Endometrial microvascular endothelial cells (primary cell): ENCODE measurements around the gene ICAM2. TPM values are rescaled to one million over a fixed set of nuclear protein-coding genes. Genes with fewer than 3 reads are reported as not detected.

Experiments
- in situ Hi-C: cut with HindIII; loops from 2 replicates; pipeline ENCODE4 v1.10.0; 2017; ENCODE audit warnings: low sequenced_read_pairs, low pct_unique_long_range_greater_than_20kb; ENCODE audit errors: inconsistent ontology term
- total RNA-seq: library from RNA; depleted of rRNA; stranded (reverse); fragments of >200 nt; gene quantifications from one replicate; pipeline ENCODE4 v1.2.3, GENCODE V29; 2015; ENCODE audit errors: inconsistent ontology term

The ICAM2 gene
- 1,904 TPM for total RNA-seq

GRCh38 chr17:64020056-64020766 is at the start of gene ICAM2:
Gene ICAM2 (minus strand): TSS chr17:64020633. CDS start chr17:64006691, 13,942 bp downstream.
- in situ Hi-C loops, result no loop called here

- in situ Hi-C loops, result no loop called here
Measured at GRCh38 chr17:64070213-64070612, 49.8 kb upstream of the ICAM2 start.

DNA sequence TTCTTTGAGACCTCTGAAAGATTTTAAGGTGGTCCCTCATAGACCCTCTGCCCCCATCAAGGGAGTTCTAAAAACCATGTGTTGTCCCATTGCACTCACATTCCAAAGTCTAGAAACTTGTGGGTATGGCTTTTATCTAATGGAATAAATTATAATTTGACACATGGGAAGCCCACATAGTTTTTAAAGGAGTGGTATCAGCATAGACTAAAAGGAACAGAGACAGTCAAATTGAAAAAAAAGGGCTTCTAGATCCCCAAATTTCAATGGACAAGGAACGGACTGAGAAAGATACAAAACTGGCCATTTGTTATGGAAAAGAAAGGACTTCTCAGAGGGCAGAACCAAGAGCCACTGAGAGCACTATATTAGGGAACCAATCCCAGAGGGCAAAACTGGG is 48.7 kb upstream of the ICAM2 start:
- in situ Hi-C loops, result no loop called here

- in situ Hi-C loops, result no loop called here
Measured at GRCh38 chr17:64067657-64068056, 47.2 kb upstream of the ICAM2 start.

DNA sequence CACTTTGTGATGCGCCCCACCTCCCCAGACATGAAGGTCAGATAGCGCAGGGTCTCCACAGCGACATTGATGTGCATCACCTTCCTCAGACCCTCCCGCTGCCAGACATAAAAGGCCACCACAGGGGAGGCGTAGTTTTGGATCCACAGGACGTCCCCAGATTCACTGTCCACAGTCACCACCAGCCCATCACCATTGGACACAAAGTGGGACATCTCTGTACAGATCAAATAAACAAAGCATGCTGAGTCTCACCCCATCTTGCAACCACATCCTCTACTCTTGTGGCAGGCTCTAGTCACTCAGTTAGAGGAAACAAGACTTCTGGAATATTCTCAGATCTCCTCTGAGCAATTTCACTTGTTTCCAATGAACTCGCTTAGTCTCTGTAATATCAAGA is 46.3 kb upstream of the ICAM2 start:
- in situ Hi-C loops, result no loop called here

DNA sequence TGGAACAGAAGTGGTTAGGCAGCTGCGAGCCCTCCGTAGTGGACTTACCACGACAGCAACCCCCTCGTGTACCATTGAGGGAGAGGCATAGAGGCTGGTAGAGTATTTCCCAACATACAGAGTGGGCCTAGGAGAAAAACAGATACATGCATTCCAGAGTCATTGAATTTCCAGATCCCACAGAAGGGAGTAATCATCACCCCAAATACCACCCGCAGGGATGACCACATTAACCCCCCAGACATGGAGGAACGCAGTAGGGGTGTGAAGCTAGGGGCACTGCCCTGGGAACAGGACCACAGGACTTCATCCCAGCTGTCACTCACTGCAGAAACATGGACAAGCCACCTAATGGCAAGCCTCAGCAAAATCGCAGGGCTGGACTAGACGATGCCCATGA is 44.7 kb upstream of the ICAM2 start:
- in situ Hi-C loops, result no loop called here

DNA sequence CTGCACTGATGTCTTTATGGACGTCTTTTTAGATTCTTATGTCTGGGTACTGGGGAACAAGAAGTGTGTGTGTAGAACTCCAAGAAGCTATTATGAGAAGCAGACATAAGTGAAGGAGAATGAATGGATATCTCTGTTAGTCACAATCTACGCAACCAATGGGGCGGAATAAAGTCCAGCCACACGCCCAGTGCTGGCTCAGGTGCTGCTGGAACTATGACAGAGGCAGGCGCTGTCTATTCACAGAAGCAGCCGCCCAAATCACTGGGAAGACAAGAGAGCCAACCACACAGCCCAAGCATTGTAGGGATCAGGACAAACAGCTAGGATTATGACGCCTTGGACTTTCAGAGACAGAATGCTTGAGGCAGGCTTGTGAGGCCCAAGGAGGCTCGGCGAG is 43.9 kb upstream of the ICAM2 start:
- in situ Hi-C loops, result no loop called here

- in situ Hi-C loops, result no loop called here
Measured at GRCh38 chr17:64063766-64064224, 43.4 kb upstream of the ICAM2 start.

DNA sequence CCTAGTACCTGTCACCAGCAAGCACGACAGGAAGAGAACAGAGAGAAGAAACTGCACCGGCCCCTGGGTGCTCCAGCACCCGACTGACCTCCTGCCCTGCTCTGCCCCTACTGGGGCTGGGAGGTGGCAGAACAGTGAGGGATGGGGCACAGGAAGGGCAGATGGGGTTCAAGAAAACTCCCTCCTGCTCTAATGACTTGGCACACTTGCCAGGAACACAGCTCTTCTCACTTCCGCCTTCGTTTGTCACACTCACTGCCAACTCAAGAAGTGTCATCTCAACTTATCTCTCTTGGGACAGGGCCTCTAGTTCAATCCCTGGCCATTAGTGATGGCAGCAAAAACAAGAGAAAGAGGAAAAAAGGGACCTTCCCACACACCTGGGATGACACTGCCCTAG is 42.7 kb upstream of the ICAM2 start:
- in situ Hi-C loops, result no loop called here

- in situ Hi-C loops, result no loop called here
Measured at GRCh38 chr17:64061178-64061898, 40.9 kb upstream of the ICAM2 start.

DNA sequence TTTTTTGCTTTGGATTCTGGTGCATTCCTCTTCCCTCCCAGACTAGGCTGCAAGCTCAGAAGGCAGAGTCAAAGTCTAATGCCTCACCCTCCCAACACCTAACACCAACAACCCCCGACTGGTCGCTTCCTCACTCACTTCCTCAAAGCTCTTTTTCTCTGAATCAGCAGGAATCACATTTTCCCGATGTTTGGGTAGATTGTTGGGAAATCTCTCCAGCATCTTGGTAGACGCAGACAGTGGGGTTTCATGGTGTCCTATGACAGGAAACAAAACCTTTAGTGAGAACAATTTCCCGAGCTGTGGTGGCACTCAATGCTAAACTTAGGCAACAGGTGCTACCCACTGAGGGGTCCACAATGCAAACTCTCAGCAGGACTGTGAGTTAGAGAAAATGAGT is 39.9 kb upstream of the ICAM2 start:
- in situ Hi-C loops, result no loop called here

GRCh38 chr17:64059756-64060155 is 39.3 kb upstream of the ICAM2 start:
- in situ Hi-C loops, result no loop called here

- in situ Hi-C loops, result no loop called here
Measured at GRCh38 chr17:64058621-64059020, 38.2 kb upstream of the ICAM2 start.

DNA sequence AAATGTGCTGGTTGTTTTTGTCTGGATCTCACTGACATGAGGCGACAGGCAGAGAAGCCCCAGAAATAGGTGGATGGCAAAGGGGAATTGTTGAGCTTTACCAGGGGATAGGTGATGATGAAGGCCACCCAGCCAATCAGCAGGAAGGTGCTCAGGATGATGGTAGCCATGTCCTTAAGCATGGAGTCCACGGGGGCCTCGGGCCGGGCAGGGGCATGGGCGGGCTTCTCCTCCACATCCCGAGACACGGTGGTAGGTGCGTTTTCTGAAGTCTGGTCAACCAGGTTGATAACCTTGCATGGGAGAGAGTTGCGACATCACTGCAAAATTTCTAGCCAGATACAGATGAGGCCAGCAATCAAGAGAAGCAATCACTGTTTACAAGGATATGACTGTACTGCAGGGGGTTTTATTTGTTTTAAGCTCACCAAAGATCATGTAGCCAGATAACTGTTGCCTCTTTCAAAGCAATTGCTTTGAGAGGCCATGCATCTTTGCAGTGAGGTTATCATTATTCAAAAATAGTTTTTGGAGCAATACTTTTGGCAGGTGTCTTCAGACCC is 37.3 kb upstream of the ICAM2 start:
- in situ Hi-C loops, result no loop called here

- in situ Hi-C loops, result no loop called here
Measured at GRCh38 chr17:64056269-64057005, 36.0 kb upstream of the ICAM2 start.

DNA sequence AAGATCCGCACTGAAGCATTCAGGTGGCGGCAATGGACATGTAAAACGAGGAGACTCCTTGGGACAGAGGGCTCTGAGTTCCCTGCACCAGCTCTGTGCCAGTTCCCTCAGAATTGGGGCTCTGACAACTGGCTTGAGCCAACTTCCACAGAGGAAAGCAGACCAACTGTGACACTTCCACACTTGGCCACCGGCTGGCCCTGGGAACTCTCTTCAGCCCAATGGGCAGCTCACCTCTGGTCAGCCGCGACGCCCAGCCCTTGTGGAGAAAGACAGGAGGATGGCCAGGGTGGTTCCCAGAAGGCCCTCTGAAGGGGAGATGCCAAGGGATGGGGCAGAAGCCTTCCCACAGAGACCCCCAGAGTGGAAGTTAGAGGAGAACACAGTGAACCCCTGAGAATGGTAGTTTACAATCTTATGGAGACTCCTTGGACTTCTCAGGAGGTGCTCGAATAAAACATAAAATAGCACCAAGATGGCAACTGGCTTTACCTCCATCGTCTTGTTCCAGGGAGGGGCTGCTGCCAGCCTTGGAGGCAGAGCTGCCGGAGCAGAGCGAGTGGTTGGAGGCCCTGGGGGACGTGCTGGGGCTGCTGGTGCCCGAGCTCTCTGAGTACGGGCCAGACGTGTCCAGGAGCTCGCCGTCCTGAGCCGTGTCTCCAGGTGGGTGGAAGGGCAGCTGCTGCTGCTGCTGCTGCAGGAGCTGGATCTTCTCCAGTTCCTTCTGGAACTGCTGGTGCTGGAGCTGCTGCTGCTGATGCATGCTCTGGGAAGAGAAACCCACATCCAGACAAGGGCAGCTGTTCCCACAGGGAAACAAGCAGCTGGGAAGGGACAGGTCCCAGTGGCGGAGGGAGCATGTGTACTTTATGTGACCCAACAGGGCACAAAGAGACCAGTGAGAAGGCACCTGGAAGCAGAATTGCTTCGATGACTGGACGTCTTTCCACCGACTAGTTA is 35.0 kb upstream of the ICAM2 start:
- in situ Hi-C loops, result no loop called here

DNA sequence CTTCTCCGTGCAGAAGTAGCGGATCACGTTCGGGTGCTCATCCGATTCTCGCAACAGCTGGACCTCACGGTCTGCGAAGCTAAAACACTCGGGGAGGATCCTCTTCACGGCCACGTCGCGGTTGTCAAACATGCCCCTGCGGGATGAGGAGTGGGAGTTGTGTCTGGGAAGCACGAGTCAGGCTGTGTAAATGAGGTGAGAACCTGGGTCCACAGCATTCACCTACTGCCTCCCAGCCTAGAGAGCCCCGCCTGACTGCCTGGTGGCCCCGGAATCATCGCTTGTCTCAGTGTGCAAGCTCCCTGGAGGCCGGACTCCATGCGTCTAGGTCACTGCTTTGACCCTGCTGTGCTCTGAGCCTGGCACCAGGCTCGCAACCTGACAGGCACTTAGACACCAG is 33.9 kb upstream of the ICAM2 start:
- in situ Hi-C loops, result no loop called here

DNA sequence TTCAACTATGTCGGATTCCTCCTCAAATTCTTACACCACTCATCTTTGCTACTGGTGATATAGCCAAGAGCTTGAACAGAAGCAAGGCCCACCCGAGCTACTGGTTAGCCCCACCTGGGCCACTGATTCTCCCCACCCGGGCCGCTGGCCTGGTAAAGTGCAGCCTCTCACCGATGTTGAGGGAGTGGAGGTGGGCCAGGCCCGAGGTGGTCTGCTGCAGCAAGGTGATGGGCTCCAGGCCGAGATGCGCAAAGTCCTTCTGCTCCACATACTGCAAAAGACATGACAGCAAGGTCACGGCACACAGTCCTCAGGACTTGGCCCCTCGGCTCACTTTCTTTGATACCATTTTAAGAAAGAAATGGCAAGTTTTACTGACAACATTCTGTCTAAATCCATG is 32.7 kb upstream of the ICAM2 start:
- in situ Hi-C loops, result no loop called here
